Fibroblast of lung (primary cell): ENCODE results near the gene GPR149.

ENCODE experiments used
- EZH2 ChIP-seq: IDR thresholded peaks from 2 replicates; pipeline ENCODE4 v1.5.1; 2012; ENCODE audit warnings: low read length, control low read depth, mild to moderate bottlenecking; ENCODE audit errors: missing control alignments
- TF ChIP-seq, protein P1 (sequence below), 2 donors: IDR thresholded peaks in 1 of 2; conservative IDR thresholded peaks in 1 of 2; 1 replicate in 1 of 2; 2 replicates in 1 of 2; pipeline ENCODE4 v1.5.1; 2011 to 2012; ENCODE audit warnings: low read length in 2 of 2, control low read depth in 1 of 2, inconsistent platforms in 1 of 2, low read depth in 1 of 2, mild to moderate bottlenecking in 1 of 2

DNA sequence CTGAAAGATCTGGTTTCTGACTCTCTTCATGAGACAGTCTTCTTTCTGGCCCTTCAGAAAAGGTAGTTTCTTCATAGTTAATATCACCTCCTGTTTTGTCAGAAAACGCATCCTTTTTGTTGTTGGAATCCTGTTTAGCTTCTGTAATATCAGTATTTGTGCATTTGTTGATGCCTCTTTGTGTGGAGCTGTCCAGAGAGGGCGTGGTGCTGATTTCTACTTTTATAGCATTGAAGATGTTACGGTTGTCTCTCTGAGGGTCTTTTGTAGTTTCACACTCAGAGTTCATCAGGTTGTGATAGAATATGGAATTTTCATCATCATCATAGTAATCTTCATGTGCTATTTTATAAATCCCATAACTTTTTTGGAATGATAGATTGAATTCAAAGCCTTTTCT, 8.9 kb downstream of the GPR149 start:
- TF ChIP-seq EZH2 = no peak
- TF ChIP-seq, protein P1, sequence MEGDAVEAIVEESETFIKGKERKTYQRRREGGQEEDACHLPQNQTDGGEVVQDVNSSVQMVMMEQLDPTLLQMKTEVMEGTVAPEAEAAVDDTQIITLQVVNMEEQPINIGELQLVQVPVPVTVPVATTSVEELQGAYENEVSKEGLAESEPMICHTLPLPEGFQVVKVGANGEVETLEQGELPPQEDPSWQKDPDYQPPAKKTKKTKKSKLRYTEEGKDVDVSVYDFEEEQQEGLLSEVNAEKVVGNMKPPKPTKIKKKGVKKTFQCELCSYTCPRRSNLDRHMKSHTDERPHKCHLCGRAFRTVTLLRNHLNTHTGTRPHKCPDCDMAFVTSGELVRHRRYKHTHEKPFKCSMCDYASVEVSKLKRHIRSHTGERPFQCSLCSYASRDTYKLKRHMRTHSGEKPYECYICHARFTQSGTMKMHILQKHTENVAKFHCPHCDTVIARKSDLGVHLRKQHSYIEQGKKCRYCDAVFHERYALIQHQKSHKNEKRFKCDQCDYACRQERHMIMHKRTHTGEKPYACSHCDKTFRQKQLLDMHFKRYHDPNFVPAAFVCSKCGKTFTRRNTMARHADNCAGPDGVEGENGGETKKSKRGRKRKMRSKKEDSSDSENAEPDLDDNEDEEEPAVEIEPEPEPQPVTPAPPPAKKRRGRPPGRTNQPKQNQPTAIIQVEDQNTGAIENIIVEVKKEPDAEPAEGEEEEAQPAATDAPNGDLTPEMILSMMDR (conservative IDR thresholded peaks at IDR 0.05 in 1 of 2, IDR thresholded peaks at IDR 0.05 in 1 of 2; ENCODE audit: low read depth in 1 of 2, low read length in 2 of 2) = no peak
